HG03025 (cell line): ENCODE results near the gene ZNG1C.
"Not testable (repeated sequence)": the region's sequence is repeated elsewhere in the genome, so short reads cannot be mapped to it uniquely, and the experiment has no call there.

Experiments
- ATAC-seq: cut with Tn5 transposase; IDR thresholded peaks from one replicate; pipeline ENCODE4 v1.9.1; 2021; ENCODE audit warnings: mild to moderate bottlenecking, moderate library complexity; ENCODE audit not compliant: unreplicated experiment, low FRiP score

The ZNG1C gene

GRCh38 chr9:68241683-68242082 is at the start of gene ZNG1C:
Gene ZNG1C (plus strand): TSS chr9:68241983. CDS start chr9:68242032, 49 bp downstream.
- ATAC-seq, result not testable (repeated sequence)

DNA sequence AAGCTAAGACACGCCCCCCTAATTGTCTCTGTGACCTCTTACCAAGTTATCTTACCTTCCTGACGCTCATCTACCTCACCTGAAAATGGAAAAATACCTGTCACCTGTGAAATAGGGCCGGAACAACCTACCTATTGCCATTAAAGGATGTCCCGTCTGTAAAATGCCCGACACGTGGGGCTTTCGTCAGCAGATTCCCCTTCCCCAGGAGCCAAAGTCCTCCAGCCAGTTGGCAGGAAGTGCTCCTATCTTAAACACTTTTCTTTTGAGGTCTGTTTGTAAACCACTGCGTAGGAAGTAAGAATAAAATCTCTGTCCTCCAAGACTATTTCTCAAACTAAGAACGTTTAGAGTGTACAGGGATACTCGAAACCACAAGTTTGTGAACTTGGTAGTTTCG is 654 bp downstream of the ZNG1C start:
- ATAC-seq, result not testable (repeated sequence)

- not testable (repeated sequence) for ATAC-seq
Measured at GRCh38 chr9:68281041-68281440, 39.3 kb downstream of the ZNG1C start.

- ATAC-seq, result not testable (repeated sequence)
Measured at GRCh38 chr9:68302567-68302966, 60.8 kb downstream of the ZNG1C start, which contains the start of gene FOXD4L3. Gene FOXD4L3 (plus strand): TSS chr9:68302867. CDS start chr9:68302952, 85 bp downstream.

DNA sequence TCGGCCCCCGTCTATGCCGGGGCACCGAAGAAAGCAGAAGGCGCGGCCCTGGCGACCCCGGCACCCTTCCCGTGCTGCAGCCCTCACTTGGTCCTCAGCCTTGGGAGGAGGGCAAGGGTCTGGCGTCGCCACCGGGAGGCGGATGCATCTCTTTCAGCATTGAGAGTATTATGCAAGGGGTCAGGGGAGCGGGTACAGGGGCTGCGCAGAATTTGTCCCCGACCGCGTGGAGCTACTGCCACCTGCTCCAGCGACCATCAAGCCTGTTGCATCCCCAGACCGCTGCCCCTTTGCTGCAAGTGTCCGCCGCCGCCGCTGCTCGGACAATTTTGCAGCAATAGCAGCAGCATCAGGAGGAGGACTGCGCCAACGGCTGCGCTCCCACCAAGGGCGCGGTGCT is 62.0 kb downstream of the ZNG1C start:
- not testable (repeated sequence) for ATAC-seq

GRCh38 chr9:68304212-68304611 is 62.4 kb downstream of the ZNG1C start:
- ATAC-seq, result not testable (repeated sequence)

- ATAC-seq, result not testable (repeated sequence)
Measured at GRCh38 chr9:68304777-68305176, 63.0 kb downstream of the ZNG1C start.

DNA sequence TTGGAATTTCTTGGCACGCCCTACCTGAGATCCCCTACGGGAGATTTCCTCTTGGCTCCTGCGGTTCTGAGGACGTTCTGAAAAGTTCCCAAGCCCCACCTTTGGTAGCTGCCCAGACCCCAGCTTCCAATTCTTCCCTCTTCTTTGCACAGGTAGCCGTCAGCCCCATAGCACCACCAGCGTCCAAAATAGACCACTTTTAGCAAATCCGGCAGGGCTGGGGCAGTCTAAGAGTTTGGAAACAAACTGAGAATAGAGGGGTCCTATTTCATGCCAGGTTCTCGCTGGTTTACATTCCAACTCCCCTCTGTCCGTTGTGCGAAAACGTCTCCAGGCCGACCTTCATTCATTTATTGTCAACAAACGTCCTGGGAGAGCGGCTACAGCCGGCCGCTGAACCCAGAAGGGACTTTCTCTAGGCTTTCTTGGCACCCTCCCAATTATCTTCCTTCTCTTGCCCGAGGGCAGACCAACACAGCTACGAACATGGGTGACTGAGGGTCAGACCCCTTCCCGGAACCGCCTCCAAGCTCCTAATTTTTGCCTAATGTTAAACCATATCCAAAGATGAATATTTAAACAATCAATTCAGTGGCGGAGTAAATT is 64.0 kb downstream of the ZNG1C start:
- ATAC-seq, result not testable (repeated sequence)

DNA sequence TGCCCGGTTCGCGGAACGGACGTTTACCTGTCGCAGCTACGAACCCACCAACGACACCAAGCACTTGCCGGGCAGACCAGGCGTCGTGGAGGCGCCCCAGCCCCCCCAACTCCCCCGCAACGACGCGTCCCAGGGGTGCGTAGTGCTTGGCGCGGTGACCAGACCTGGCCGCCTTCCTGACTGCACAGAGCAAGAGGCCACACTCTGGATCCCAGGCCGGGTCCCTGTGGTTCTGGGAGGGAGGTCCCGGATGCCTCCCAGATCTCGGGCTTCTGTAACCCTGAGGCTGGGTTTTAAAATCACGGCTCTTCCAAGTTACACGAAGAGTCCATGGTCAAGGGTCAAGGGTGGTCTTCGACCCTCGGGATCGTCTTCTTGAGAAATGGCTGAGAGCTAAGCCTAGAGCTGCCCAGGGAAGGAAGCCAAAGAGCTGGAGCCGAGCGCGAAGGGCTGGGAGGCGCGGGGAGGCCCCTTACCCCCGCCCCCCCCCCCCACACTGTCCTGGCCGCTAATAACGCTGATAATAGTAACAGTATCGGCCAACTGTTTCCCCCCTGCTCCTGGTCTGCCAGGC is 64.7 kb downstream of the ZNG1C start:
- ATAC-seq, result not testable (repeated sequence)

GRCh38 chr9:68307127-68307526 is 65.3 kb downstream of the ZNG1C start:
- ATAC-seq, result not testable (repeated sequence)

- ATAC-seq, result not testable (repeated sequence)
Measured at GRCh38 chr9:68307654-68308053, 65.9 kb downstream of the ZNG1C start.

DNA sequence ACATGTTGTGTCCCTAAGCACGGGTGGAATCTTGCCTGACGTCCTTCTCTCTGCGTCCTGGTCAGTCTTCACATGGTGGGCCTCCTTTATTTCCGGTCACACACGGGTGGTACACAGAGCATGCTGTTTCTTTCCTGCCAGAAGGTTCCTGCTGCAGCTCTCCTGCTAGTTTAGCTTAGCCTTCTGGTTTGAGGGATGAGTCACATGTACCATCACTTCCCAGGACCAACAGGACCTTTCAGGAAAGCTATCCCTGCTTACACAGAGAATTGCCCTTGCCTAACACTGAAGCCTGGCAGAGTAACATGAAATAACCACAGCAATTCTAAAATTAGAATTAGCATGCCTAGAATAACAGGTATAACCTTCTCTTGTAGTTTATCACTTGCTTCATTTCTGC is 69.4 kb downstream of the ZNG1C start:
- ATAC-seq, result not testable (repeated sequence)

GRCh38 chr9:68318209-68318608 is 76.4 kb downstream of the ZNG1C start:
- ATAC-seq, result not testable (repeated sequence)

DNA sequence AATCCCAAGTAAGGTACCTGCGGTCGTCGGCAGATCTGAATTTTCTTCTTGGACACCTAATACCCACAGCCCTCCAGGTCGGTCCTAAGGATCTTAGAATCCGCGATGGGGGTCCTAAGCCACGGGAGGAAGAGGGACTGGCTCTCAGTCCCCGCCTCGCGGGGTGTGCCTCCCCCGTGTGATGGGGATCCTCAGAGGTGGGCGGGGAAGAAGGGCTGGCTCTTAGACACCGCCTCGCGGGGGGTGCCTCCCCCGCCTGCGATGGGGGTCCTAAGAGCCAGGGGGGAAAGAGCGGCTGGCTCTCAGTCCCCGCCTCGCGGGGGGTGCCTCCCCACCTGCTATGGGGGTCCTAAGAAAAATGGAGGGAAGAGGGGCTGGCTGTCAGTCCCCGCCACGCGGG is 82.0 kb downstream of the ZNG1C start:
- ATAC-seq, result not testable (repeated sequence)

DNA sequence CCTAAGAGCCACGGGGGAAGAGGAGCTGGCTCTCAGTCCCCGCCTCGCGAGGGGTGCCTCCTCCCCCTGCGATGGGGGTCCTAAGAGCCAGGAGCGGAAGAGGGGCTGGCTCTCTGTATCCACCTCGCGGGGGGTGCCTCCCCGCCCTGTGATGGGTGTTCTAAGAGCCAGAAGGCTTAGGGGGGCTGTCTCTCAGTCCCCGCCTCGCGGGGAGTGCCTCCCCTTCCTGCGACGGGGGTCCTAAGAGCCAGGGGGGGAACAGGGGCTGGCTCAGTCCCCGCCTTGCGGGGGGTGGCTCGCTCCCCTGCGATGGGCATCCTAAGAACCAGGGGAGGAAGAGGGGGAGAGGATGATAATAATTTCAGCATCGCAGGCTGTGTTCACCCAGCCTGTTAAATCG is 82.7 kb downstream of the ZNG1C start:
- not testable (repeated sequence) for ATAC-seq

GRCh38 chr9:68329106-68329505 is 87.3 kb downstream of the ZNG1C start:
- ATAC-seq, result not testable (repeated sequence)

DNA sequence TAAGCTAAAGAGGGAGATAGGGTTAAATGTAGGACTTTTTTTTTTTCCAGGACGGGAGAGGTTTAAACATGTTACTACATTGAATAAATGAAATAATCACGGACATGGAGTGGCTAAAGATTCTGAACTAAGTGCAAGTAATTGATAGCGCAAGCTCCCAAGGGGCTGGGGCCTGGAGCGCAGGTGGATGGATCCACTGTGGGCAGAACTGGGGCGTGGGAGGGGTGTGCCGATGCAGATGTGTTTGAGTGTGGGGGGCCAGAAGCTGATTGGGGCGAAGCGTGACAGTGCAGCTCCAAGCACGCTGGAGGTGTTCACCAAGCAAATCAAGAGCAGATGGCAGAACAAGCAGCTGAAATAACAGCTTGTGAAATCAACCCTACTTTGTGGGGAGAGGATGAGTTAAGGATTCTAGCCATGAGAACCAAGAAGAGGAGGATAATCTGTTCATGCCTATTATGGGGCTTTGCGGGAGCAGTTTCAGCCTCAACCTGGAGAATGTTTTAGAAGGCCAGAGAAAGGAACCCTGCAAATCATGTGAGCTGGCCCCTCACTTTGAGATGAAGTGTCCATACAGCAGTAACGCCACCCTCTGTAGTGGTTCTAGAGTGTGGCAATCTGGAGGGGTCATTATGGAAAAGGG is 88.9 kb downstream of the ZNG1C start:
- not testable (repeated sequence) for ATAC-seq

DNA sequence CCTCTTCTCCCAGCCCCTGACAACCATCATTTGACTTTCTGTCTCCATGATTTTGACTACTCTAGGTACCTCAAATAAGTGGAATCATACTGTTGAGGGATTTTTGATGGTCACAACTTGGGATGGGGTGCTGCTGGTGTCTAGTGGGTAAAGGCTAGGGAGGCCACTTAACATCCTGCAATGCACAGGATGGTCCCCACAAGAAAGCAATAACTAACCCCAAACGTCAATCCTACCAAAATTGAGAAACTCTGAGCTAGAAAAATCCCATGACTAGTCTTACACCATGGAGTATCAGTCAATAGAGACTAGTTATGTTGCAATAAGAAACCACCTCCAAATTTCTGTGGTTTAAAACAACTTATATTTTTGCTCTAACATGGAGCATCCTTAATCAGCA is 90.3 kb downstream of the ZNG1C start:
- ATAC-seq, result not testable (repeated sequence)

GRCh38 chr9:68335935-68336334 is 94.2 kb downstream of the ZNG1C start:
- ATAC-seq, result not testable (repeated sequence)

- not testable (repeated sequence) for ATAC-seq
Measured at GRCh38 chr9:68336639-68337339, 95.0 kb downstream of the ZNG1C start.

- not testable (repeated sequence) for ATAC-seq
Measured at GRCh38 chr9:68338000-68338399, 96.2 kb downstream of the ZNG1C start.
